D721Med (cell line): ENCODE measurements around the gene PPRC1.

ENCODE experiments used
- DNase-seq: peaks from one replicate; pipeline ENCODE4 v3.0.0; 2011; ENCODE audit warnings: low spot score; ENCODE audit not compliant: insufficient read length
- FAIRE-seq: peaks from 2 replicates; lab custom pipeline; 2011; peaks lifted over from hg19 to GRCh38; lab: Jason Lieb, UNC
- TF ChIP-seq, protein P1 (sequence below): IDR thresholded peaks from 2 replicates; pipeline ENCODE4 v1.5.1; 2012; ENCODE audit warnings: mild to moderate bottlenecking, control low read depth; ENCODE audit not compliant: insufficient read depth; ENCODE audit errors: missing control alignments

The PPRC1 gene

DNA sequence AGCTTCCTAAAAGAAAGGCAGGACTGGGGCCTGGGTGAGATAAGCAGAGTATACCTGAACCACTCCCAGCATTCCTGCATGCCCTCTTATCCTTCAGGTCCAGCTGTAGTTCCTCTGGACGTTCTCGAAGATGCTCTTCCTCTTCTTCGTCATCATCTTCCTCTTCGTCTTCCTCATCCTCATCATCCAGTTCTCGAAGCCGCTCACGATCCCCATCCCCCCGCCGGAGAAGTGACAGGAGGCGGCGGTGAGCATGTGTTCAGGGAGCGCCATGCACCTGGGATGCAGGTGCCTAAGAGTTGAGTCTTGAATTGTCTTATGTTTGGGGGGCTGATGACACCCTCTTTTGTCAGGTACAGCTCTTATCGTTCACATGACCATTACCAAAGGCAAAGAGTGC lies 15.4 kb downstream of the PPRC1 start:
- TF ChIP-seq, protein P1, sequence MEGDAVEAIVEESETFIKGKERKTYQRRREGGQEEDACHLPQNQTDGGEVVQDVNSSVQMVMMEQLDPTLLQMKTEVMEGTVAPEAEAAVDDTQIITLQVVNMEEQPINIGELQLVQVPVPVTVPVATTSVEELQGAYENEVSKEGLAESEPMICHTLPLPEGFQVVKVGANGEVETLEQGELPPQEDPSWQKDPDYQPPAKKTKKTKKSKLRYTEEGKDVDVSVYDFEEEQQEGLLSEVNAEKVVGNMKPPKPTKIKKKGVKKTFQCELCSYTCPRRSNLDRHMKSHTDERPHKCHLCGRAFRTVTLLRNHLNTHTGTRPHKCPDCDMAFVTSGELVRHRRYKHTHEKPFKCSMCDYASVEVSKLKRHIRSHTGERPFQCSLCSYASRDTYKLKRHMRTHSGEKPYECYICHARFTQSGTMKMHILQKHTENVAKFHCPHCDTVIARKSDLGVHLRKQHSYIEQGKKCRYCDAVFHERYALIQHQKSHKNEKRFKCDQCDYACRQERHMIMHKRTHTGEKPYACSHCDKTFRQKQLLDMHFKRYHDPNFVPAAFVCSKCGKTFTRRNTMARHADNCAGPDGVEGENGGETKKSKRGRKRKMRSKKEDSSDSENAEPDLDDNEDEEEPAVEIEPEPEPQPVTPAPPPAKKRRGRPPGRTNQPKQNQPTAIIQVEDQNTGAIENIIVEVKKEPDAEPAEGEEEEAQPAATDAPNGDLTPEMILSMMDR, result no peak
- FAIRE-seq (no peak), DNase-seq (no peak)

DNA sequence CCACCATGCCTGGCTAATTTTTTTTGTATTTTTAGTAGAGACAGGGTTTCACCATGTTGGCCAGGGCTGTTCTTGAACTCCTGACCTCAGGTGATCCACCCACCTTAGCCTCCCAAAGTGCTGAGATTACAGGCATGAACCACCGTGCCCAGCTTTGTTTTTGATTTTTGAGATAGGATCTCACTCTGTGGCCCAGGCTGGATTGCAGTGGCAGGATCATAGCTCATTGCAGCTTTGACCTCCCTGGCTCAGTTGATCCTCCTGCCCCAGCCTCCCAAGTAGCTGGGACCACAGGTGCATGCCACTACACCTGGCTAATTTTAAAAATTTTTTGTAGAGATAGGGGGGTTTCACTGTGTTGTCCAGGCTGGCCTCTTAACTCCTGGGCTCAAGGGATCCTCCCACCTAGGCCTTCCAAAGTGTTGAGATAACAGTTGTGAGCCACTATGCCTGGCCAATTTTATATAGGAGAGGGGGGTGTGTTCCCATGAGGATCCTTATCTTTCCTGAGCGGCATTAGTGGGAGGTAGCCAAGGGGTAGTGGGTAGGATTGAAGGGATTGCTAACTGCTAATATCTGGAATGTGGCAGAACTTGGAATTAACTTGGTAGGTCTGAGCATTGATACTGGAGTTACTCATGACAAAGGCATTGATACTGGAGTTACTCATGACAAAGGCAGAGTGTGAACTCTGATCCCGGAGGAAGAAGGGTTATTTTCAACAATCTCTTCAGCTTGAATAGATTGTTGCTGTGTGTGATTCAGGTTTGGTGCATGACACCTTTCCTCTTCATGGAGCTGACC lies 18.3 kb downstream of the PPRC1 start:
- no peak for FAIRE-seq
- DNase-seq, result no peak
- TF ChIP-seq, protein P1, result no peak

DNA sequence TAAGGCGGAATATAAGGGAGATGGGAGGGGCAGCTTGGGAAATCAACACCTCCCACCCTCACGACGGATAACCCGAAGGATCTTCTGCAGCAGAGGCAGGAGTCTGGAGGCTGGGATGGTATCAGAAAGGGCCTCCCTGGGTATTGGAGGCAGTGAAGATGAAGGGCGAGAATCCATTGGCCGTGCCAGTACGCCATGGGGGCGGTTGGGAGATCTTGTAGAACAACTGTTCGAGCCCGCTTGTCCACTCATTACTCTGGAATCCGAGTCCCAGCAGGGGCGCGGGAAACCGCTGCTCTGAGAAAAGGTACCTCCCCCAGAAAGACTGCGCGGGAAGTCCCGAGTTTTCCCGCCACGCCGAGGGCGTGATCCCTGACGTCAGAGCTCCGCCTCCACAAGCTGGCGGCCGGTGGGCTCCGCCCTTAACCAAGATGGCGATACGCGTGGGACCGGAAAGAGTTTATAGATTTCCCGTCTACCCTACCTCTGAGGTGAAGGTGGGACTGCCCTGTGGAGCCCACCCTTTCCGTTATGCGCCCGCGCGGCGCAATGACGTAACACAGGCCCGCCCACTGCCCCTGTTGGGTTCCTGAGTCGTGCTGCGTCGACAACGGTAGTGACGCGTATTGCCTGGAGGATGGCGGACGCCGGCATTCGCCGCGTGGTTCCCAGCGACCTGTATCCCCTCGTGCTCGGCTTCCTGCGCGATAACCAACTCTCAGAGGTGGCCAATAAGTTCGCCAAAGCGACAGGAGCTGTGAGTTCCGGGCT lies 19.1 kb downstream of the PPRC1 start, which contains the start of gene NOLC1:
NOLC1 (plus strand) TSS at position 616 of the 771 bp plus-strand sequence; CDS start at position 638, 22 bp downstream.
- peak; percentile 85 for DNase-seq
- FAIRE-seq, result peak; percentile 44
- TF ChIP-seq, protein P1, result no peak

DNA sequence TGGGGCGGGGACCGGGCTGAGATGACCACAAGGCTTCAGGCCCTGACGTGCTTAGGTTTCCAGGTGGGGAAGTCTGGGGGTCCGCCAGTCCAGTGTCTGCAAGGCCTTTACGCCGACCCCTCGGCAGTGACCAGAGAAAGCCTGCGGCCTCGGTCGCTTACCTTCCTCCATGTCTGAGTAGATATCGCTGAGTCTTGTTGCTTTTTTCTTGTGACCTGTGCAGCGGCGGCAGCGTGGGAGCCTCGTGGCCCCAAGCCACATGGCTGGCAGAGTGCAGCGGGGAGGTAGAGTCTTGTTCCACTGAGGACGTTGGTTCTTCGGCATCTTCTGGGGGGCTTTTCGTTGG lies 19.7 kb downstream of the PPRC1 start:
- TF ChIP-seq, protein P1, result no peak
- FAIRE-seq, result no peak
- no peak for DNase-seq

DNA sequence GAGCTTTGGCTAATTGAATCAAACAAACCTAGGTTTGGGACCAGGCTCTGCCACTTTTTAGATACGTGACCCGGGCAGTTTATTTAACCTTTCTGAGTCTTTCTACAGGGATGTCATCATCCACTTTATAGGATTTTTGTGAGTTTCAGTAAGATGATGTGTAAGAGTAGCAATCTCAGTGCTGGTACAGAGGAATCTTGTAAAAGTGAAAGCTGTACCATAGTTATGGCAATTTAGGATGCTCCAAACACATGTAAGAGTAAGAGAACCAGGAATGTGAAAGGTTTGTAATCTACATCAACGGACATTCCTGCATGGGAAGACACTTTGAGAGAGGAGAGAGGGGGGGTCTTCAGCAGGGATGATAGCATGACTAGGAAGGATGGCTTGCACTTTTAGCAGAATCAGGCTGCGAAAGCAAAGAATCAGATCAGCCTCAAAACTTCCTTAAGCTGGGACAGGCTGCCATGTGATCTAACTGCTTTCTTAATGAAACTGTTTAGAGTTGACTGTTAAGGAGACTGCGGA lies 20.3 kb downstream of the PPRC1 start:
- no peak for DNase-seq
- TF ChIP-seq, protein P1, result no peak
- FAIRE-seq, result no peak

DNA sequence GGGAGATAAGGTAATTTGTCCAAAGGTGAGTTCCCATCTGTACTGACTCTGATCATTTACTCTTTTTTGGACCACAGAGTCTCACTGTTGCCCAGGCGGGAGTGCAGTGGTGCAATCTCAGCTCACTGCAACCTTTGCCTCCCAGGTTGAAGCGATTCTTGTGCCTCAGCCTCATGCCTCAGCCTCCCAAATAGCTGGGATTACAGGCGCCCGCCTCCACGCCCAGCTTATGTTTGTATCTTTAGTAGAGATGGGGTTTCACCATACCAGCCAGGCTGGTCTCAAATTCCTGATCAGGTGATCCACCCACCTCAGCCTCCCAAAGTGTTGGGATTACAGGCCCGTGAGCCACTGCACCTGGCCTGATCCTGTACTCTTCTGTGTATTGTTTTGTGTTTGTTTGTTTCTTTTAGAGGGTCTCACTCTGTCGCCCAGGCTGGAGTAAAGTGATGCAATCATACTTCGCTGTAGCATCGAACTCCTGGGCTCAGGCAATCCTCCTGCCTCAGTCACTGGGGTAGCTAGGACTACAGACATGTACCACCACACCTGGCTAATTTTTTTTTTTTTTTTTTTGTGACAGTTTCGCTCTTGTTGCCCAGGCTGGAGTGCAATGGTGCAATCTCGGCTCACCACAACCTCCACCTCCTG lies 21.8 kb downstream of the PPRC1 start:
- TF ChIP-seq, protein P1, result no peak
- no peak for FAIRE-seq
- no peak for DNase-seq
